Fibroblast of mammary gland (primary cell): ENCODE results near the gene CALHM4.

Experiments used
- DNase-seq: peaks from one replicate; pipeline ENCODE4 v3.0.0-alpha.2; 2010; ENCODE audit warnings: low read depth
- H3K4me3 ChIP-seq: 2 replicates; pipeline ENCODE4 v1.5.1; 2011; ENCODE audit warnings: low read depth, mild to moderate bottlenecking, low read length, moderate library complexity; ENCODE audit not compliant: control insufficient read depth
- TF ChIP-seq, protein P1 (sequence below): conservative IDR thresholded peaks from 2 replicates; pipeline ENCODE4 v1.5.1; 2011; ENCODE audit warnings: low read depth, low read length, inconsistent platforms; ENCODE audit not compliant: control insufficient read depth, insufficient read depth

Gene CALHM4

GRCh38 chr6:116556065-116556464, 2.5 kb downstream of the CALHM4 start:
- TF ChIP-seq, protein P1, sequence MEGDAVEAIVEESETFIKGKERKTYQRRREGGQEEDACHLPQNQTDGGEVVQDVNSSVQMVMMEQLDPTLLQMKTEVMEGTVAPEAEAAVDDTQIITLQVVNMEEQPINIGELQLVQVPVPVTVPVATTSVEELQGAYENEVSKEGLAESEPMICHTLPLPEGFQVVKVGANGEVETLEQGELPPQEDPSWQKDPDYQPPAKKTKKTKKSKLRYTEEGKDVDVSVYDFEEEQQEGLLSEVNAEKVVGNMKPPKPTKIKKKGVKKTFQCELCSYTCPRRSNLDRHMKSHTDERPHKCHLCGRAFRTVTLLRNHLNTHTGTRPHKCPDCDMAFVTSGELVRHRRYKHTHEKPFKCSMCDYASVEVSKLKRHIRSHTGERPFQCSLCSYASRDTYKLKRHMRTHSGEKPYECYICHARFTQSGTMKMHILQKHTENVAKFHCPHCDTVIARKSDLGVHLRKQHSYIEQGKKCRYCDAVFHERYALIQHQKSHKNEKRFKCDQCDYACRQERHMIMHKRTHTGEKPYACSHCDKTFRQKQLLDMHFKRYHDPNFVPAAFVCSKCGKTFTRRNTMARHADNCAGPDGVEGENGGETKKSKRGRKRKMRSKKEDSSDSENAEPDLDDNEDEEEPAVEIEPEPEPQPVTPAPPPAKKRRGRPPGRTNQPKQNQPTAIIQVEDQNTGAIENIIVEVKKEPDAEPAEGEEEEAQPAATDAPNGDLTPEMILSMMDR = no peak
- peak; percentile 85 for DNase-seq
- no peak overlapping the region for H3K4me3 ChIP-seq

DNA sequence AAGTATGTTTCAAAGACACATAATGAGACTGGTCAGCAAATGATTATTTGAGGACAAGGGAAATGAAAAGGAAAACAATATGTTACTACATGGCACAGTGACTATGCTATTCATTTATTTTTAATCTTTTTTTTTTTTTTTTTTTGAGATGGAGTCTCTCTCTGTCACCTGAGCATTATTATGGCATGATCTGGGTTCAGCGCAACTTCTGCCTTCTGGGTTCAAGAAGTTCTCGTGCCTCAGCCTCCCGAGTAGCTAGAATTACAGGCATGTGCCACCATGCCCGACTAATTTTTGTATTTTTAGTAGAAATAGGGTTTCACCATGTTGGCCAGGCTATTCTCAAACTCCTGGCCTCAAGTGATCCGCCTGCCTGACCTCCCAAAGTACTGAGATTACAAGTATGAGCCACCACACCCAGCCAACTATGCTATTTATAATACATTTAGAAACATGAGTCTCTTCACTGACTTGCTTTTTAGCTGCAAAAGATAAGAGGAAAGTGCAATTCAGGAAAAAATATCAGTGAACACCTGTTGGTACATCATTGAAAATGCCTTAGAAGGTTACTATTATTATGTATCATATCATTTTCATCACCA, 3.4 kb downstream of the CALHM4 start:
- DNase-seq = no peak
- no peak overlapping the region for H3K4me3 ChIP-seq
- TF ChIP-seq, protein P1 = no peak

DNA sequence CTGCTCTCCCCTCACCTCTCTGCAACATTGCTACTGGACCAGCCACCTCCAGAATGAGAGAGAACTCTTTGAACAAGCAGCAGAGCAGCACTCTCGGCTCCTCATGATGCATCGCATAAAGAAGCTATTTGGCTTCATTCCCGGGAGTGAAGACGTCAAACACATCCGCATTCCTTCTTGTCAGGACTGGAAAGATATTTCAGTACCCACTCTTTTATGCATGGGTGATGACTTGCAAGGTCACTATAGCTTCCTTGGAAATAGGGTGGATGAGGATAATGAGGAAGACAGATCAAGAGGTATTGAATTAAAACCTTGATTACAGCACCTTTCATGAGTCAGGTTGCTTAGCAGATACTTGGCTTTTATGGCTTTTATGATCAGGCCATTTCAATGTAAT, 4.3 kb downstream of the CALHM4 start:
- DNase-seq = peak; percentile 97
- no peak overlapping the region for H3K4me3 ChIP-seq
- TF ChIP-seq, protein P1 = no peak

- no peak overlapping the region for H3K4me3 ChIP-seq
- TF ChIP-seq, protein P1 = no peak
- no peak for DNase-seq
These were observed 6.6 kb downstream of the CALHM4 start for GRCh38 chr6:116560130-116560529.

- no peak overlapping the region for H3K4me3 ChIP-seq
- TF ChIP-seq, protein P1 = peak; percentile 95
- peak; percentile 78 for DNase-seq
These were observed 7.9 kb downstream of the CALHM4 start for GRCh38 chr6:116561377-116562018.

DNA sequence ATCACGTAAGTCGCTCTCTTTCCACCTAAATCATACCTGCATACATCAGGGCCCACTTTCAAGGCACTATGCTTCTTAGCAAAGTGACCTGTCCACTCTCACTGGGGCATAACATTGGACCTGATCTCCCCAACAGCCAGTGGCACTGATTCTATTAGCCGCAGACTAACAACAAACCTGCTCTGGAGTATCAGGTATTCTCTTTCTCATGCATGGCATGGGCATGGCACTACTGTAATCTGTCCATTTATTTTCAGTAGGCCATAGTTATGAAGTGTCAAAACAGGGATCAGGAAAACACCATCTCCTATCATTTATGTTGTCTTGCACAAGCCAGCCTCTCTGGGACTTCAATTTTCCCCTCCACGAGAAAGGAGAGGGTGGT, 8.5 kb downstream of the CALHM4 start:
- H3K4me3 ChIP-seq = no peak overlapping the region
- no peak for DNase-seq
- TF ChIP-seq, protein P1 = no peak

GRCh38 chr6:116562614-116563013, 9.1 kb downstream of the CALHM4 start:
- no peak overlapping the region for H3K4me3 ChIP-seq
- no peak for DNase-seq
- TF ChIP-seq, protein P1 = no peak
